Jurkat, Clone E6-1 (cell line): Measurements from ENCODE around the gene TDRD9.

Experiments
- DNase-seq: peaks from one replicate; pipeline ENCODE4 v3.0.0-alpha.2; 2011; ENCODE audit warnings: low read depth, low spot score
- H3K4me3 ChIP-seq: 2 replicates; pipeline ENCODE4 v1.5.1; 2011; ENCODE audit warnings: mild to moderate bottlenecking, low read length, control low read depth, moderate library complexity

Gene TDRD9

DNA sequence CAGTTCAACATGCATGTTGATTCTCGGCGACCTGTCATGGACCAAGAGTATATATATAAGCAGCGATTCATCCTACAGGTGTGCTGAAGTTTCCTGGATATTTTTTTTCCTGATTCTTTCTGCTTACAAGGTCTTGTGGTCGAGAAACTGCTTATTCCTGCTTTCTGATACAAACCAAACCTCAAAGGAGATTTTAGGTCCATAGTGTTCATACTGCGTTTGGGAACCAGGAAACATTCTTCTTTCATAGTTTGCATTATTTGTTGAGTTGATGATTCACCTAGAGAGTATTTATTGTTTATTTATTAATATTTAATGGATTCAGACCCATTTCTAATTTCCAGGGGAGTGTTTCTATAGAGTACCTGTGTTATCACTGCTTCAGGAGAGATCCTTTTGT, 86.5 kb downstream of the TDRD9 start:
- no peak overlapping the region for H3K4me3 ChIP-seq
- no peak for DNase-seq

GRCh38 chr14:104016873-104017650, 88.8 kb downstream of the TDRD9 start:
- H3K4me3 ChIP-seq: no peak overlapping the region
- DNase-seq: no peak

GRCh38 chr14:104019029-104019428, 90.8 kb downstream of the TDRD9 start:
- DNase-seq: no peak
- no peak overlapping the region for H3K4me3 ChIP-seq

GRCh38 chr14:104019806-104020205, 91.5 kb downstream of the TDRD9 start:
- DNase-seq: no peak

GRCh38 chr14:104020471-104020870, 92.2 kb downstream of the TDRD9 start:
- no peak for DNase-seq
- H3K4me3 ChIP-seq: no peak overlapping the region

More at GRCh38 chr14:104019806-104020205, 91.5 kb downstream of the TDRD9 start:
- H3K4me3 ChIP-seq: no peak overlapping the region

DNA sequence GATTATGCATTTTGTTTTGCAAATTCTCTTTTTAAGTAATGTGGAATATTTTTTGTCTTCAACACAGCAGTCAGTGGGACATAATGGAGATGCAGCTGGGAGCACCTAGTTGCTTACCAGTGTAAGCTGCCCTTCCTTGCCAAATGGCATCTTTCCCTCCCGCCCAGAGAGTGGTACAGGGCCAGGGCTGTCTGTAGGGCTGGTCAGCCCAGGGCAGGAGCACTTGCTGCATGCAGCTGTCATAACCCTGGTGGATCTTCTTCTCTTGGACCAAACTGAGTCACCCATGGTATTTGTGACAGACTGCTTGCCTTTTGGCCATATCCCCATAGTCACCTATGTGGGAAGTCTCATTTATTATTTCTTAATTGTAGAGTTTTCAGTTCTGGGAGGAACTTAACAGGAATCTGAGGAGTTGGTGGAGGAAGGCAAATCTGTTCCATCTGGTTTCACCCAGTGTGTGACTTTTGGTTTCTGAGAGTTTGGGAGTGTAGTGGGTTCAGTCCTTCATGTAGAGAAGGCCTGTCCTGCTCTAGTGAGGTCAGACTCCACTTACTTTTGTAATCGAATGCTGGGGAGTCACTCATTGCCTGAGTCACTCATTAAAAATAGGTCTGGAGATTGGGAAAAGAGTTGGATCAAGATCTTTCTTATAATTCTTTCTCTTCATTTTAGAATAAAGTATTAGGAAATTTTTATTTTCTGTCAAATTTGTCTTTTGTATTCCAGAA, 95.2 kb downstream of the TDRD9 start:
- no peak overlapping the region for H3K4me3 ChIP-seq
- no peak for DNase-seq

DNA sequence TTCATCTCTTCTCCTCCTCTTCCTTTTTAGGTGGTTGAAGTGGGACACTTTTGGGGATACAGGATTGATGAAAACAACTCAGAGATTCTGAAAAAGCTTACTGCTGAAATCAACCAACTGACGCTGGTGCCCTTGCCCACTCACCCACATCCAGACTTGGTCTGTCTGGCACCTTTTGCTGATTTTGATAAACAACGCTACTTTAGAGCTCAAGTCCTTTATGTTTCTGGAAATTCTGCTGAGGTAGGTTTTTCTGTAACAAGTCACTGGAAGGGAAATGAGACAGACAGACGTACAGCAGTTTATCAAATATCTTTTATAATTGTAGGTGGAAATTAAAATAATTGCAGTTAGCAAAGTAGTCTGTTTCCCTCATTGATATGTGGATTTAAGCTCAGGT, 97.3 kb downstream of the TDRD9 start:
- no peak for DNase-seq
- no peak overlapping the region for H3K4me3 ChIP-seq

DNA sequence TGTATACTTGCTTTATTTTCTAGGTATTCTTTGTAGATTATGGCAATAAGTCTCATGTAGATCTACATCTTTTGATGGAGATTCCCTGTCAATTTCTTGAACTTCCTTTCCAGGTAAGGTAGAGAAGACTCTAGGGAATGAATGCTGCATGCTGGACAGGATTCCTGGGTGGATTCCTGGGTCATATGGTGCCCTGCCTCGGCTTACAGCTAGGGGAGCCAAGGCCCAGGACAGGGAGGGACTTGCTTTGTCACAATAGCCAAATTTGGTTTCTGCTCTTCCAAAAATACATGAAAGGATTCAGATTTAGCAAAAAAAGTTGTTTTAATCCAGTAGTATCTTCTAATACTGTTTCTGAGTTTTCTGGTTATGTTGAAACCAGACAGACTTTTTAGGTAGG, 97.8 kb downstream of the TDRD9 start:
- DNase-seq: no peak
- no peak overlapping the region for H3K4me3 ChIP-seq

- H3K4me3 ChIP-seq: no peak overlapping the region
- DNase-seq: no peak
These were observed 102.7 kb downstream of the TDRD9 start for GRCh38 chr14:104030958-104031357.

DNA sequence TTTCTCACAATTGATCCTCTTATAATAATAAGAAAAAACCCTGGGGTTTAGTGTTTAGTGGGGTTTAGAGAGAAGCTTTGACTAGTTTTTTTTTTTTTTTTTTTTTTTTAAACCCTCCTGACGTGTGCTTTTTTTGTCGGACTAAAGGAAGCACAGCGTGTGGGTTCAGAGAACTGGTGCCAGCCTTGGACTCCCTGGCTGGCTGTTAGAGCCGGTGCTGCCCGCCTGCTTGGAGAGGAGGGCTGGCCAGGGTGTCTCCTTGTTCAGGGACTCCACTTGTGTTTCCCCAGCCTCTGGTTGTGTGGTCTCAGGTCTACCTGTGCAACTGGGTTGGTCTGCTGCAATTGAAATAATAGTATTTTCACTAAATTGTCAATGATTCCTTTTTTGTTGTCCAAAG, 103.1 kb downstream of the TDRD9 start:
- no peak for DNase-seq
- no peak overlapping the region for H3K4me3 ChIP-seq

GRCh38 chr14:104034976-104035699, 106.9 kb downstream of the TDRD9 start:
- no peak for DNase-seq
- H3K4me3 ChIP-seq: no peak overlapping the region

- no peak for DNase-seq
- H3K4me3 ChIP-seq: no peak overlapping the region
These were observed 108.0 kb downstream of the TDRD9 start for GRCh38 chr14:104036212-104036611.

DNA sequence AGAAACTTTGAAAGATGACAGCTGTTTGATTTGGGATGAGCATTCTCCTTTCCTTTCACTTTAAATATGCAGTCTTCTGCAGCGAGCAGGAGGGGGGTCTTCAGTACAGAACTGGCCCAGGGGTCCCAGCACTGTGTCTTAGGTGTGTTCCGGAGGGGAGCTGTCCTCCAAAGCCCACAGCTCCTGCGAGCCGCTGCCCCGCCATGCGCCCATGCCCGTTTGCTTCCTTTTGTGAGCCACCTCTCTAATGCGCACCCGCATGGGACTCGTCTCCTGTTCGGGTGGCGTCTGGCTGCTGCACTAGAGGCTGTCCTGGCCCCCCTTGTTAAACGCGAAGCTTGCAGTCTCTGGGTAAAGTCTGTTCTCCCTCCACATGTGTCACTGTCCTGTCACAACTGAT, 108.8 kb downstream of the TDRD9 start:
- DNase-seq: no peak
- no peak overlapping the region for H3K4me3 ChIP-seq

- H3K4me3 ChIP-seq: no peak overlapping the region
- no peak for DNase-seq
These were observed 109.6 kb downstream of the TDRD9 start for GRCh38 chr14:104037903-104038302.

GRCh38 chr14:104039214-104039613, 111.0 kb downstream of the TDRD9 start:
- no peak for DNase-seq
- H3K4me3 ChIP-seq: no peak overlapping the region

DNA sequence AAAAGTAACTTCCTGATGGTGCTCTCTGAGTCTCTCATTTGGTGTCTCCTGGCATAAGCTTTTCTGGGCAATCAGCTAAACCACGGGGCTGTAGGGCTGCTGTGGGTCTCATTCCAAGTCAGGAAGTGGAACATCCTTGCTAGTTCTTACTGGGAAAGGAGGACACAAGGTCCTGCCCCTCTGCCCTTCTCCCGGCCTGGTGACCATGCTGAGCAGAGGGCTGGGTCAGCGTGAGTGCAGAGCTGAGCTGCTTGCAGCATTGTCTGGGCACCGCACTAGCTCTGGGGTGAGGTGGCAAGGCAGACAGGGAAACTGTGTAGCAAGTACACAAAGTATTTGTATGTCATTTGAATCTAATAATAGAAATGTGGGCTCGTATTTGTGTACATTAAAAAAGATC, 112.3 kb downstream of the TDRD9 start:
- no peak for DNase-seq
- no peak overlapping the region for H3K4me3 ChIP-seq

DNA sequence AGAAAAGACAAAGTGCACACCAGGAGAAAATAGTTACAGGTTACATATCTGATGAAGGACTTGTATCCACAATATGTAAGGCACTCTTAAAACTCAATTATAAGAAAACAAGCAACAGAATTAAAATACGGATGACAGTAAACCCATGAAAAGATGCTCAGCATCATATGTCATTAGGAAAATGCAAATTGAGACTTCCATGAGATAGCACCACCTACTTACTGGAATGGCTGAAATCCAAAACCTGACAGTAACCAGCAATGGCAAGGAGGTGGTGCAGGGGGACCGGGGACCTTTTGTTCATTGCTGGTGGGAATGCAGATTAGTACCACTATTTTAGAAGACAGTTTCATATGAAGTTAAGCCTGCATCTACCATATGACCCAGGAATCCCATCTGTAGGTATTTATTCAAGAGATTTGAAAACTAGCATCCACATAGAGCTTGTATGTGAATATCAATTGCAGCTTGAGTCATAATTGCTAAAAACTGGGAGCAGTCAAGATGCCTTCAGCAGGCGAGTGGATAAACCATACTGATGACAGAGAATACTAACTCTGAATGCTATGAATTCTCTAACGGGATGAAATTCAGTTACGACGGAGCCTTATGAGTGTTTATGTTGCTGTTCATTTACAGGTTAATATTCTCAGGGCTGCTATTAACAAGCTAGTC, 113.3 kb downstream of the TDRD9 start:
- no peak overlapping the region for H3K4me3 ChIP-seq
- no peak for DNase-seq

DNA sequence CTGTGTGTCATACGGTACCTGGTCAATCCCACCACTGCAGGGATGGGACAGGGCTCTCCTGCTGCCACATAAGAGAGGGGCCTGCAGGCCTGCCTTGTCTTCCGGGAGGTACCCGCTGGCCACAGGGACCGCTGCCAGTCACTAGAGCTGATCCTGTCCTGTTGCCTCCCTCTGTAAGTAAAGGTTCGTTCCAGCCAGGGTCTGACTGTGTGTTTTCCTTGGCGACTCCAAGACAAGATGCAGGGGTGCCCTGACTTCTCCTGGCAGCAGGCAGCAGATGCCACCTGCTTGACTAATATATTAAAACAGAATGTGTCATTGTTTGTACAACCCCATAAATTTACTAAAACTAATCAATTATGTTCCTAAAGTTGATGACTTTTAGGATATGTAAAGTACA, 115.8 kb downstream of the TDRD9 start:
- no peak for DNase-seq
- no peak overlapping the region for H3K4me3 ChIP-seq

DNA sequence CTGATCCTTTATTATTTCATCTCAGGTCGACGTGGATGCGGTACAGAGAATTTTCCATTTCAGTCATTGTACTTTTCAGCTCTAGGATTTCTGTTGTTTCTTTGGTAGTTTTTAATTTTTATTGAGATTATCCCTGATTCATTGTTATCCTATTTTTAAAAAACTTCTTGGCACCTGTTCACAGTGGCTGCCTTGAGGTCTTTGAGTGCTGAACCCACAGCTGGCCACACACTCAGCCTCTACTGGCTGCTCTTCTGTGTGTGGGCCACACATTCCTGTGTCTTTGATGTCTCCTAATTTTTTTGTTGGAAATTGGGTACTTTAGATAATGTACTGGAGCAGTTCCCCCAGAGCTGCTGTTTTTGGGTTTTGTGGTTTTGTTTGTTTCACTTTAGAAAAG, 119.5 kb downstream of the TDRD9 start:
- no peak for DNase-seq
- no peak overlapping the region for H3K4me3 ChIP-seq
